ENCODE measurements around the gene ZNF710.

DNA sequence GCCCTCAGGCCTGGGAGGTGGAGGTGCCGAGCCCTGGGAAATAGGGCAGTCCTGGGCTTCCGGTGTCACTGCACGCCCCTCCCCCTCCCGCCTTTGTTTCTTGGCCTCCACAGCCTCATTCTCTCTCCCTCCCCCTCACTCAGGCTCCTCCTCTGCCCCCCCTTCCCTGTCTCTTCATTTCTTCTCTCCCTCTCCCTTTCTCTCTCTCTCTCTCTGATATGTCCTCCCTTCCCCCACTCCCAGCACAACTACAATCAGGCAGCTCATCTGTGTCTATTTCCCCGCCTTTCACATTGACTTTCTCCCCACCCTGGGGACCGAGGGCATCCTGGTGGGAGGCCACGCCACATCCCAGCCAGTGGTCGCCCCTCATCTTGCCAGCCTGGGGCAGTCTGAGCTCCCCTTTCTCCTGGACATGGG, 60.9 kb downstream of the ZNF710 start:
- TF ChIP-seq CTCF (IDR thresholded peaks at IDR 0.05; ENCODE audit: borderline replicate concordance, extremely low read depth, low read length, poor library complexity, severe bottlenecking): no peak
- no peak for TF ChIP-seq EZH2 (IDR thresholded peaks at IDR 0.05; ENCODE audit: borderline replicate concordance, low read depth, low read length, severe bottlenecking)

All from DND-41 (cell line).